ENCODE measurements around the gene DYSF. TPM values are rescaled to one million over a fixed set of nuclear protein-coding genes. Genes with fewer than 3 reads are reported as not detected.

DYSF gene
- total RNA-seq, 4 donors from 2014 or later: 4.2 to 12.0 (median 5.9) TPM

- Histone ChIP-seq H3K36me3 (no peaks in the 10 kb centered on the region), H3K4me3 (no peak overlapping the region), H3K4me1 (no peaks in the 10 kb centered on the region), H3K27me3 (peaks cover 0 to 15% of the 10 kb centered on the region in 2 donors), H3K9me3 (no peaks in the 10 kb centered on the region), H3K27ac (no peak overlapping the region)
- no peak for DNase-seq (ENCODE audit: low spot score in 2 of 2)
- TF ChIP-seq POLR2A (IDR thresholded peaks at IDR 0.05) (no peak), CTCF (IDR thresholded peaks at IDR 0.05) (no peak), EP300 (IDR thresholded peaks at IDR 0.05) (no peak)
- WGBS, 2 donors: 91% methylated on average over 15 of the region's 15 CpGs
Measured at GRCh38 chr2:71559080-71559827, 105.9 kb downstream of the DYSF start.

- Histone ChIP-seq H3K9me3 (no peaks in the 10 kb centered on the region), H3K36me3 (no peaks in the 10 kb centered on the region), H3K27me3 (peaks cover 0 to 15% of the 10 kb centered on the region in 2 donors), H3K4me1 (no peaks in the 10 kb centered on the region), H3K27ac (no peak overlapping the region), H3K4me3 (no peak overlapping the region)
- DNase-seq (ENCODE audit: low spot score in 2 of 2): no peak
- WGBS, 2 donors: 74 to 75% methylated on average over 25 to 29 of the region's 31 CpGs
- TF ChIP-seq CTCF (IDR thresholded peaks at IDR 0.05): no peak
- TF ChIP-seq EP300 (IDR thresholded peaks at IDR 0.05): no peak
- no peak for TF ChIP-seq POLR2A (IDR thresholded peaks at IDR 0.05)
Measured at GRCh38 chr2:71559828-71560637, 106.7 kb downstream of the DYSF start.

- no peak for TF ChIP-seq POLR2A (IDR thresholded peaks at IDR 0.05)
- no peak for TF ChIP-seq EP300 (IDR thresholded peaks at IDR 0.05)
- Histone ChIP-seq H3K4me3 (no peak overlapping the region), H3K36me3 (no peaks in the 10 kb centered on the region), H3K4me1 (no peaks in the 10 kb centered on the region), H3K27me3 (peaks cover 0 to 15% of the 10 kb centered on the region in 2 donors), H3K9me3 (no peaks in the 10 kb centered on the region), H3K27ac (no peak overlapping the region)
- WGBS, 2 donors: 49 to 51% methylated on average over 18 to 19 of the region's 20 CpGs
- DNase-seq (ENCODE audit: low spot score in 2 of 2): no peak
Measured at GRCh38 chr2:71560638-71561011, 107.3 kb downstream of the DYSF start.

- no peak for TF ChIP-seq POLR2A (IDR thresholded peaks at IDR 0.05)
- no peak for TF ChIP-seq EP300 (IDR thresholded peaks at IDR 0.05)
- no peak for TF ChIP-seq CTCF (IDR thresholded peaks at IDR 0.05)
- Histone ChIP-seq H3K9me3 (no peaks in the 10 kb centered on the region), H3K4me3 (no peak overlapping the region), H3K36me3 (no peaks in the 10 kb centered on the region), H3K4me1 (no peaks in the 10 kb centered on the region), H3K27ac (no peak overlapping the region), H3K27me3 (peaks cover 0 to 15% of the 10 kb centered on the region in 2 donors)
- no peak for DNase-seq (ENCODE audit: low spot score in 2 of 2)
- WGBS, 2 donors: 93 to 98% methylated on average over 12 of the region's 15 CpGs
Measured at GRCh38 chr2:71561441-71562267, 108.3 kb downstream of the DYSF start.

- no peak for TF ChIP-seq POLR2A (IDR thresholded peaks at IDR 0.05)
- no peak for TF ChIP-seq CTCF (IDR thresholded peaks at IDR 0.05)
- no peak for TF ChIP-seq EP300 (IDR thresholded peaks at IDR 0.05)
- Histone ChIP-seq H3K36me3 (no peaks in the 10 kb centered on the region), H3K27me3 (peaks cover 0 to 15% of the 10 kb centered on the region in 2 donors), H3K4me1 (no peaks in the 10 kb centered on the region), H3K9me3 (no peaks in the 10 kb centered on the region), H3K4me3 (no peak overlapping the region), H3K27ac (no peak overlapping the region)
- 74% methylated on average over 6 to 7 of the region's 7 CpGs for WGBS, 2 donors
- no peak for DNase-seq (ENCODE audit: low spot score in 2 of 2)
Measured at GRCh38 chr2:71562518-71562917, 109.2 kb downstream of the DYSF start.
